Measurements from ENCODE around the gene SPAG16.

DNA sequence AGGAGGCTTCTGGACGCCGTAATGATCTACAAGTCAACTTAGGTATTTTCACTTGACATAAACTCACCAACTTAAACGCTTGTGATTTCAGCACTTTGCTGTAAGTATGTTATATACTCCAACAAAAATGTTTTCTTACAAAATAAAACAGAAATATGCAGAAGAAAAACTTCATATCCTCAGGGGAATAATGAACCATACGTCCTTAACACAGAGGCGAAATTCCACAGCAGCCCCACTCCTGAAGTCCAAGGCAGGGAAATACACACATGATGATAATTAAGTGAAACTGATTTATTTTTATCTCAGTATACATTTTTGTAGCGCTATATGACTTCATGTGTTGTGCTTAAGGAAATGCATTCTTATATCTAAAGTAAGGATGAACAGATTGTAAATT lies 791.2 kb downstream of the SPAG16 start:
- no peak for TF ChIP-seq POLR2AphosphoS5 (IDR thresholded peaks at IDR 0.05; ENCODE audit: low read depth, low read length)
- TF ChIP-seq, protein P1, sequence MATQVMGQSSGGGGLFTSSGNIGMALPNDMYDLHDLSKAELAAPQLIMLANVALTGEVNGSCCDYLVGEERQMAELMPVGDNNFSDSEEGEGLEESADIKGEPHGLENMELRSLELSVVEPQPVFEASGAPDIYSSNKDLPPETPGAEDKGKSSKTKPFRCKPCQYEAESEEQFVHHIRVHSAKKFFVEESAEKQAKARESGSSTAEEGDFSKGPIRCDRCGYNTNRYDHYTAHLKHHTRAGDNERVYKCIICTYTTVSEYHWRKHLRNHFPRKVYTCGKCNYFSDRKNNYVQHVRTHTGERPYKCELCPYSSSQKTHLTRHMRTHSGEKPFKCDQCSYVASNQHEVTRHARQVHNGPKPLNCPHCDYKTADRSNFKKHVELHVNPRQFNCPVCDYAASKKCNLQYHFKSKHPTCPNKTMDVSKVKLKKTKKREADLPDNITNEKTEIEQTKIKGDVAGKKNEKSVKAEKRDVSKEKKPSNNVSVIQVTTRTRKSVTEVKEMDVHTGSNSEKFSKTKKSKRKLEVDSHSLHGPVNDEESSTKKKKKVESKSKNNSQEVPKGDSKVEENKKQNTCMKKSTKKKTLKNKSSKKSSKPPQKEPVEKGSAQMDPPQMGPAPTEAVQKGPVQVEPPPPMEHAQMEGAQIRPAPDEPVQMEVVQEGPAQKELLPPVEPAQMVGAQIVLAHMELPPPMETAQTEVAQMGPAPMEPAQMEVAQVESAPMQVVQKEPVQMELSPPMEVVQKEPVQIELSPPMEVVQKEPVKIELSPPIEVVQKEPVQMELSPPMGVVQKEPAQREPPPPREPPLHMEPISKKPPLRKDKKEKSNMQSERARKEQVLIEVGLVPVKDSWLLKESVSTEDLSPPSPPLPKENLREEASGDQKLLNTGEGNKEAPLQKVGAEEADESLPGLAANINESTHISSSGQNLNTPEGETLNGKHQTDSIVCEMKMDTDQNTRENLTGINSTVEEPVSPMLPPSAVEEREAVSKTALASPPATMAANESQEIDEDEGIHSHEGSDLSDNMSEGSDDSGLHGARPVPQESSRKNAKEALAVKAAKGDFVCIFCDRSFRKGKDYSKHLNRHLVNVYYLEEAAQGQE (IDR thresholded peaks at IDR 0.05; ENCODE audit: insufficient read depth in 1 of 2, low read depth in 2 of 2, low read length in 2 of 2), result no peak
- no peak for TF ChIP-seq TAF1 (IDR thresholded peaks at IDR 0.05; ENCODE audit: borderline replicate concordance, insufficient read depth, low read length)
